Right renal pelvis (tissue), 4 donors: Measurements from ENCODE around the gene PTPRN. TPM values are rescaled to one million over a fixed set of nuclear protein-coding genes. Genes with fewer than 3 reads are reported as not detected.

Source experiments
- DNase-seq, 4 donors: peaks; one replicate each; pipeline ENCODE4 v3.0.0-alpha.2; 2013; ENCODE audit warnings: low read depth in 4 of 4, low spot score in 3 of 4, missing footprints in 1 of 4
- polyA plus RNA-seq, 4 donors: library from polyadenylated mRNA; unstranded; fragments of 120-200 nt; gene quantifications; one replicate each; pipeline ENCODE4 v1.2.1, GENCODE V29; 2013; ENCODE audit not compliant: insufficient read length in 4 of 4

Gene PTPRN
- polyA plus RNA-seq, 4 donors: 0.31 to 0.56 TPM; not detected in 2

- peak; percentile 52 to 75 (median 60) for DNase-seq
Observed at GRCh38 chr2:219308142-219309101, 779 bp downstream of the PTPRN start.

DNA sequence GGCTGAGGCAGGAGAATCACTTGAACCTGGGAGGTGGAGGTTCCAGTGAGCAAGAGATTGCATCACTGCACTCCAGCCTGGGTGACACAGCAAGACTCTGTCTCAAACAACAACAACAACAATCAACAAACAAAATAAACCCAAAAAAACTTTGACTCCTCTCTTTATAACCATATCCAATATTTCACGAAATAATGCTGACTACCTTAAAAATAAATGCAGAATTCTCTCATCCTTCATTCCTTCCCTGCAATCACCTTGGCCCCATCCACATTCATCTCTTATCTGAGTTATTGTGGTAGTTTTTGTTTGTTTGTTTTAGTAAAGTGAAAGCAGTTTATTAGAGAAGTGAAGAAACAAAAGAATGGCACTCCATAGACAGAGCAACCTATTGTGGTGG, 3.2 kb downstream of the PTPRN start:
- DNase-seq: no peak

DNA sequence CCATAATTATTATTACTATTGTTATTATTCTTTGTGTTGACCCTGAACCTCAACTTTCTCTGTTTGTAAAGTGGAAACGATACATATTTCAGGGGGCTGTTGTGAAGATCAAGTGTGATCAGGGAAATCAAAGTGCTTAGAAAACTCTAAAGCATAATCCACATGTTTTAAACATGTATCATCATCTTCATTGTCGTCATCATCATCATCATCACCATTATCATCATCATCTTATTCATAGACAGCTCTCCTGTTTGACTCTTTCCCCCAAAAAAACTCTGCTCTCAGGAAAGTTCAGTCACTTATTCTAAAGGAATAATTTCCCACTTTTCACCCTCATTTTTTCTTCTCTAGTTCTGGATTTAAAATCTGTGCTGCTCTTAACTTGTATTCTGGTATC, 5.0 kb downstream of the PTPRN start:
- no peak for DNase-seq

DNA sequence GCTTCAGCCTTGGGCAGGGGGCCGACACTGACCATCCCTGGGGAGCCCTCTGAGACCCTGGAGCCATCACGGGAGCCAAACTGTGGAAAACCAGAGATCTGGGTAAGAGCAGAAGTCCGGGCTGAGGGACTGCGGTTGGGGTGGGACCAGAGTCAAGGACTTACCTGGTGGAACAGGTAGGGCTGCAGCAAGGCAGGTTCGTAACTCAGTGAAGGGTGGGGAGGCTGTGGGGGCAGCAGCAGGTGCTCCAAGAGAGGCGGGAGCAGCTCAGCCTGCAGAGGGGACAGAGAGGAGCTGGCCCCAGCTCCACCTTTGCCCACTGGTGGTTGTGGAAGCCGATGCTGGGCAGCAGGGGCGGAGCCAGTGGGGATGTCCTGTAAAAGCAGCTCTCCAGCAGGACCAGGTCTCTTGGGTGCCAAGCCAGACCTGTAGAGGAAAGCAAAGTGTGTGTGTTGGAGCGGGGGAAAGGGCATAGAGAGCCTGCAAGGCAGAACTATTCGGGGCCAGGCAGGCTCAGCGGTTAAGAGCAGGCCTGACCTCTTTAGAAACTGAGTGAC, 6.7 kb downstream of the PTPRN start:
- no peak for DNase-seq

- DNase-seq: no peak
Observed at GRCh38 chr2:219300022-219300421, 9.2 kb downstream of the PTPRN start.

- DNase-seq: no peak
Observed at GRCh38 chr2:219299372-219299760, 9.8 kb downstream of the PTPRN start.

DNA sequence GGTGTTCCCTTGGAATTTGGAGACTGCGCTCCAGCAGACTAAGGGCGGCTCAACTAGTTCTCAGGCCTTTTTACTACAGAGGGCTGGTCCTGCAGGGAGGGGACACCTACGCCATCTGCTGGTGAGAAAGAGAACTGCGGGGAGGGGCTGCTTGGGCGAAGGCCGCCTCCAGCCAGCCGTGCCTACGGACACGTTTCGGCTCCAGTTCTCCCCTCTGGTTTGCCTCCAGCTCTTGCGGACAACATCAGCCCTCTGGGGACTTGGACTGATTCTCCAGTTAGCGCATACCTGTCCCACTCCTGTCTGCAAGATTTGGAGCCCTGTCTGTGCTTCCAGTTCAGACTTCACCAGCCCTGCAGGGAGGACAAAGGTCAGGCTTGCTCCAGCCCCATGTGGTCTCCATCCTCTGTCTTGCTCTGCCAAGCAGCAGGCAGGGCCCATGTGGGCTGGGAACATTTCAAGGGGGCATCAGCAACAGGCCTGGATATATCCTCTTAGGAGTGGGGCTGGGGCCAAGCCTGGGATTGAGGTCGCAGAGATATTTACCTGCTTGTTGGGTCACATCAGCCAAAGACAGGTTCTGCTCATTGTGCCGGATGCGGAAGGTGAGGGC, 10.3 kb downstream of the PTPRN start:
- DNase-seq: peak in 1 of 4 donors; percentile 77

DNA sequence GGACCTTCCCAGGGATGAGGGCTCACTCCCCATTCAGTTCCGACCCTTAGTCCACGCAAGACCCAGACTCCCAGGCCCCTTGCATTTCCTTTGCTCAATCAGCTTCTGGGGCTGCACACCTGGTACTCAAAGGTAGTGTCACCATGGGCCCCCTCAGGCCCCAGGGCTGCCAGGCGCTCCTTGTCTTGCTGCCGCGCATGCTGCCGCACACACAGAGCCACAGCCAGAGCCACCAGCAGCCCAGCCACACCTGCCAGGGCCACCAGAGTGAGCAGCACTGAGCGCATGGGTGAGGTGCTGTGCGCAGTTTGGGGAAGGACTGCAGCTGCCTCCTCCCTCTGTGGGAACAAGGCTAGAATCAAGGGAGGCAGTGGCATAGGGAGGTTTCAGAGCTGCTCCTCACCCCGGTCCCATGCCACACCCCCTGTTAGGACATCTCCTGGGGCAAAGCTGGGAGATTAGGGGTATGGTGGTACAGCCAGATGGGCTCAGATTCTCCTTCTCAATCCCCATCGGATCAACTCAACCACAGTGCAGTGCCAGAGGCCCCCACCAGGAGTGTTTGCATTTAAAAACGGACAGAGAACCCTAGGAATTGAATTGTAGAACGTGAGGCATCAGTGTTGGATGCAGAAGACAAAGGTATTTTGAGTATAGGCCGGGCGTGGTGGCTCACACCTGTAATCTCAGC, 11.3 kb downstream of the PTPRN start:
- DNase-seq: no peak

- DNase-seq: no peak
Observed at GRCh38 chr2:219296631-219297391, 12.4 kb downstream of the PTPRN start.

DNA sequence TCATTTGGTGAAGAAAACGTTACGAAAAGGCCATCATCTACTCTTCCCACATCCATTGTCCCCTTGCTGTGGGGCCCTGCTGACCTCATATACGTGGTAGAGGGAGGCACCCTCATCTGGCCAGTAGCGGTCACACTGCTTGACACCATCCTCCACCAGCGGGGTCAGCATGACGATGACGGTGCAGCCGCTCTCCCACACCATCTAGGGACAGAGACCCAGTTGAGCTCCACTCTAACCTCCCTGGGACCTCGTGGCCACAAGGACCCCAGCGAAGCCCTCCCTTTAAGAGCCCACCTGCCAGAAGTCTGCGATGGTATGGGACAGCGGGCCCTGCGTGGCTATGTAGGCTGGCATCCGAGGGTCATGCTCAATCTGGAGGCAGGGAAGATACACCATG, 13.1 kb downstream of the PTPRN start:
- DNase-seq: no peak

- peak in 3 of 4 donors; percentile 76 to 83 (median 79) for DNase-seq
Observed at GRCh38 chr2:219294356-219295351, 14.5 kb downstream of the PTPRN start.

- no peak for DNase-seq
Observed at GRCh38 chr2:219293736-219294231, 15.4 kb downstream of the PTPRN start.

DNA sequence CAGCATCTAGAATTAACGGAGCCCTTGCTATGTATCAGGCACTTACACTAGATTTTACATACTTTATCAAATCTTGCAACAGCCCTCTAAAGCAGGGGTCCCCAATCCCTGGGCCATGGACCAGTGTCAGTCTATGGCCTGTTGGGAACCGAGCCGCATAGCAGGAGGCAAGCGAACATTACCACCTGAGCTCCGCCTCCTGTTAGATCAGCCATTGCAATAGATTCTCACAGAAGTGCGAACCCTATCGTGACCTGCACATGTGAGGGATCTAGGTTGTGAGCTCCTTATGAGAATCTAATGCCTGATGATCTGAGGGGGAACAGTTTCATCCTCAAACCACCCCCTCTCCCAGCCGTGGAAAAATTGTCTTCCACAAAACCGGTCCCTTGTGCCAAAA, 16.6 kb downstream of the PTPRN start:
- DNase-seq: no peak

- DNase-seq: no peak
Observed at GRCh38 chr2:219291910-219292490, 17.2 kb downstream of the PTPRN start.

DNA sequence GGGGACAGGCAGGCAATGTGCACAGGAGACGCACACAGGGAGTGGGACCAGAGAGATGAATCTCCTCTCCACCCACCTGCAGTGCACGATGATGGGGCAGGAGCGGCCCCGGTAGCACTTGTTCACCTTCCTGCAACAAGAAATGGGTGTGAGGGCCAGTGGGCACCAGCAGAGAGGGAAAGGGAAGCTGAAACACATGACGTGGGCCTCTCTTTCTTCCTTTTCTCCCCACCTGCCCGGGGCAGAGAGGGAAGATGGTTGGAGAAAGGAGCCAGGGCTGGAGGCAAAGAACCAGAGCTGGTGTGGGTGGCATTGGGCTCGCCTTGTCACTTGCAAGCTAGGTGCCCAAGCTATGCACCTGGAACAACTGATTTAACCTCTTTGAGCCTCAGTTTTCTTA, 17.8 kb downstream of the PTPRN start:
- no peak for DNase-seq

DNA sequence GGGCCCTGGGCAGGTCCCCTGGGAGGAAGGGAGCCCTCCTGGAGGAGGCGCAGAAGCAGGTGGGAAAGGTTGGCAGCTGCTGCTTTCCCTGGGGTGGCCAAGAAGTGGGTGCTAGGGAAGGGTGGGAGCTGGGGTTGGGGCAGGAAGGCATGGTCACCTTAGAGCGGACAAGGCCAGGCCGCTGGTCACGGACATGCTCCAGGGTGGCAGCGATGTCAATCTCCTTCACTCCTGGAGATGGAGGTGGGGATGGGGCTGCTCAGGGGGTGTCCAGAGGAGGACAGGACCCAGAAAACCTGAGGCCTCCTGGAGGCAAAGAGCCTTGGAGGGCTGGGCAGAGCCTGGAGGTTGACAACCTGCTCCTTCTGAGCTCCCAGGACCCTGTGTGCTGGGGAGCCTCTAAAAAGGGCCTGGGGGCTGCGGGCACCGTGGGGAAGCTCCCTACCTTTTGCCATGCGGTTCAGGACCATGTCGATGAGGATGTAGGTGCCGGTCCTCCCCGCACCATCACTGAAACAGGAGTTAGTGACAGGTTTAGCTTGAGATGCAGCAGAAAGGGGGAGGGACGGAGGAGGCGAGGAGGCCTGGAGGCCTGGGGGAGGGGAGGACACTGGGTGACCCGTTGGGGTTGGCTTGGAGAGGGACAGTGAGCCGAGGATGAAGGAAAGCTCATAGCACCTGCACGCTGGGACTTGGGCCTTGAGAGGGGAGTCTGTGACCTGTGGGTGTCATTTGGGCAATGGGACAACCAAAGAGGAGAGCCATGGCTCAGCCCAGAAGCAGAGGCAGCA, 18.6 kb downstream of the PTPRN start:
- DNase-seq: no peak

- no peak for DNase-seq
Observed at GRCh38 chr2:219289537-219290361, 19.5 kb downstream of the PTPRN start.
